Pancreas (tissue), 10 donors: Measurements from ENCODE around the gene ADCYAP1R1. TPM values are rescaled to one million over a fixed set of nuclear protein-coding genes. Genes with fewer than 3 reads are reported as not detected.
A peak's percentile ranks its signal among the peaks of the same experiment; 100 is the strongest.

Source experiments
- ATAC-seq, 4 donors: fragments of 200-7000 bp; cut with Tn5 transposase; one replicate each; pipeline versions ENCODE4 v1.8.0 to v1.9.1; 2020; ENCODE audit warnings: mild to moderate bottlenecking in 4 of 4, moderate library complexity in 4 of 4
- DNase-seq, 6 donors: peaks; one replicate each; pipeline ENCODE4 v3.0.0-alpha.2; 2020
- FAIRE-seq: peaks from 2 replicates; lab custom pipeline; 2012; peaks lifted over from hg19 to GRCh38; lab: Jason Lieb, UNC
- H3K27ac ChIP-seq, 4 donors: fragments of 200-600 bp; sonication (generic); 1 replicate in 3 of 4; 2 replicates in 1 of 4; pipeline versions ENCODE4 v1.5.0 to v1.8.0; 2020
- H3K27me3 ChIP-seq, 4 donors: fragments of 200-600 bp; one replicate each; pipeline ENCODE4 v1.8.0; 2021
- H3K36me3 ChIP-seq, 3 donors: fragments of 200-600 bp; sonication (generic) in 1 of 3; one replicate each; pipeline versions ENCODE4 v1.5.0 to v1.8.0; 2020 to 2021
- H3K4me1 ChIP-seq, 3 donors: fragments of 200-600 bp; one replicate each; pipeline ENCODE4 v1.8.0; 2021
- H3K4me3 ChIP-seq, 4 donors: fragments of 200-600 bp; sonication (generic) in 2 of 4; one replicate each; pipeline versions ENCODE4 v1.5.0 to v1.8.0; 2020 to 2021
- H3K9me3 ChIP-seq, 4 donors: fragments of 200-600 bp; one replicate each; pipeline ENCODE4 v1.8.0; 2021
- CTCF ChIP-seq, 4 donors: fragments of 200-600 bp; sonication (generic) in 3 of 4; IDR thresholded peaks; one replicate each; pipeline versions ENCODE4 v1.5.0 to v1.8.0; 2021; ENCODE audit warnings: antibody characterized with exemption in 4 of 4
- WGBS, 2 donors: extraction: QIAGEN DNeasy Blood & Tissue Kit; methylation state at CpG; one replicate each; pipeline ENCODE4 v1.1.7; 2013; 5-methylcytosine and 5-hydroxymethylcytosine counted together
- intact Hi-C, 3 donors: fragments of 100-400 bp; cut with DNase I; formaldehyde crosslinking; loops; one replicate each; pipeline versions ENCODE4 v1.11.1 to v1.14.2; 2022
- polyA plus RNA-seq, 2 donors: library from polyadenylated mRNA; stranded (reverse); fragments of 200-250 nt; gene quantifications; one replicate each; pipeline ENCODE4 v1.2.3, GENCODE V29; 2013
- total RNA-seq, 6 donors: library from RNA; stranded (reverse); fragmentation: NEBNext Ultra II Directional in 4 of 6; extraction: Animal tissue kit (Norgen Biotek cat#: 25700) in 4 of 6; gene quantifications; one replicate each; pipeline versions ENCODE4 v1.2.1 to v1.2.4, GENCODE V29; 2021 to 2023
- donor health status: healthy with polysubstance abuse.
- donor health status: DM: no; HTN: no; CAD: no; lungs with moderate emphysema.
- donor health status: DM: no; HTN: no; CAD: no.
- donor health status: control.
- donor health status: control.
- donor health status: Bipolar disorder and iron deficiency.
- donor health status: DM: yes; HTN: yes; CAD: no.
- donor health status: DM: no; HTN: no; CAD: no.
- donor health status: DM: no; HTN: no; CAD: no.
- donor health status: DM: yes; HTN: yes; CAD: no.

The ADCYAP1R1 gene
- total and polyA plus RNA-seq, 8 donors, result 0.27 to 2.7 (median 0.55) TPM

GRCh38 chr7:31067491-31067890 lies 15.4 kb downstream of the ADCYAP1R1 start:
- no peak overlapping the region for H3K4me3 ChIP-seq
- 62 to 82% methylated on average over 3 of the region's 3 CpGs for WGBS, 2 donors
- intact Hi-C loops, result no loop called here
- H3K9me3 ChIP-seq, result no peaks in the 10 kb centered on the region
- H3K4me1 ChIP-seq, result no peaks in the 10 kb centered on the region
- DNase-seq (peak in 1 of 6 donors; percentile 22), ATAC-seq (no peak), FAIRE-seq (no peak)
- no peak for TF ChIP-seq CTCF (IDR thresholded peaks at IDR 0.05)
- H3K27ac ChIP-seq, result no peak overlapping the region
- H3K27me3 ChIP-seq, result no peaks in the 10 kb centered on the region
- no peaks in the 10 kb centered on the region for H3K36me3 ChIP-seq

- peak in 1 of 6 donors; percentile 22 for DNase-seq
- intact Hi-C loops, result no loop called here
- no peak for TF ChIP-seq CTCF (IDR thresholded peaks at IDR 0.05)
- WGBS, 2 donors, result 84 to 88% methylated on average over 16 of the region's 16 CpGs
- no peaks in the 10 kb centered on the region for H3K9me3 ChIP-seq
- no peaks in the 10 kb centered on the region for H3K4me1 ChIP-seq
- no peak overlapping the region for H3K4me3 ChIP-seq
- H3K27ac ChIP-seq, result no peak overlapping the region
- no peaks in the 10 kb centered on the region for H3K27me3 ChIP-seq
- no peaks in the 10 kb centered on the region for H3K36me3 ChIP-seq
- ATAC-seq, result no peak
- FAIRE-seq, result no peak
Measured at GRCh38 chr7:31068006-31068675, 16.0 kb downstream of the ADCYAP1R1 start.

GRCh38 chr7:31069860-31070555 lies 17.9 kb downstream of the ADCYAP1R1 start:
- H3K4me1 ChIP-seq, result no peaks in the 10 kb centered on the region
- H3K27me3 ChIP-seq, result no peaks in the 10 kb centered on the region
- no peaks in the 10 kb centered on the region for H3K9me3 ChIP-seq
- H3K36me3 ChIP-seq, result no peaks in the 10 kb centered on the region
- FAIRE-seq, result no peak
- no peak overlapping the region for H3K27ac ChIP-seq
- intact Hi-C loops, result no loop called here
- ATAC-seq, result no peak
- peak in 1 of 6 donors; percentile 23 for DNase-seq
- TF ChIP-seq CTCF (IDR thresholded peaks at IDR 0.05), result no peak
- WGBS, 2 donors, result 80 to 85% methylated on average over 4 of the region's 4 CpGs
- H3K4me3 ChIP-seq, result no peak overlapping the region

- TF ChIP-seq CTCF (IDR thresholded peaks at IDR 0.05), result no peak
- Histone ChIP-seq H3K4me3 (no peak overlapping the region), H3K27ac (no peak overlapping the region), H3K27me3 (no peaks in the 10 kb centered on the region), H3K4me1 (no peaks in the 10 kb centered on the region), H3K9me3 (no peaks in the 10 kb centered on the region), H3K36me3 (no peaks in the 10 kb centered on the region)
- peak in 1 of 6 donors; percentile 8 for DNase-seq
- ATAC-seq, result no peak
- 77 to 79% methylated on average over 8 of the region's 8 CpGs for WGBS, 2 donors
- no peak for FAIRE-seq
- intact Hi-C loops, result no loop called here
Measured at GRCh38 chr7:31070991-31071644, 19.0 kb downstream of the ADCYAP1R1 start.
